ENCODE measurements around the gene ARID2.
A peak's percentile ranks its signal among the peaks of the same experiment; 100 is the strongest.

ARID2 gene, protein sequence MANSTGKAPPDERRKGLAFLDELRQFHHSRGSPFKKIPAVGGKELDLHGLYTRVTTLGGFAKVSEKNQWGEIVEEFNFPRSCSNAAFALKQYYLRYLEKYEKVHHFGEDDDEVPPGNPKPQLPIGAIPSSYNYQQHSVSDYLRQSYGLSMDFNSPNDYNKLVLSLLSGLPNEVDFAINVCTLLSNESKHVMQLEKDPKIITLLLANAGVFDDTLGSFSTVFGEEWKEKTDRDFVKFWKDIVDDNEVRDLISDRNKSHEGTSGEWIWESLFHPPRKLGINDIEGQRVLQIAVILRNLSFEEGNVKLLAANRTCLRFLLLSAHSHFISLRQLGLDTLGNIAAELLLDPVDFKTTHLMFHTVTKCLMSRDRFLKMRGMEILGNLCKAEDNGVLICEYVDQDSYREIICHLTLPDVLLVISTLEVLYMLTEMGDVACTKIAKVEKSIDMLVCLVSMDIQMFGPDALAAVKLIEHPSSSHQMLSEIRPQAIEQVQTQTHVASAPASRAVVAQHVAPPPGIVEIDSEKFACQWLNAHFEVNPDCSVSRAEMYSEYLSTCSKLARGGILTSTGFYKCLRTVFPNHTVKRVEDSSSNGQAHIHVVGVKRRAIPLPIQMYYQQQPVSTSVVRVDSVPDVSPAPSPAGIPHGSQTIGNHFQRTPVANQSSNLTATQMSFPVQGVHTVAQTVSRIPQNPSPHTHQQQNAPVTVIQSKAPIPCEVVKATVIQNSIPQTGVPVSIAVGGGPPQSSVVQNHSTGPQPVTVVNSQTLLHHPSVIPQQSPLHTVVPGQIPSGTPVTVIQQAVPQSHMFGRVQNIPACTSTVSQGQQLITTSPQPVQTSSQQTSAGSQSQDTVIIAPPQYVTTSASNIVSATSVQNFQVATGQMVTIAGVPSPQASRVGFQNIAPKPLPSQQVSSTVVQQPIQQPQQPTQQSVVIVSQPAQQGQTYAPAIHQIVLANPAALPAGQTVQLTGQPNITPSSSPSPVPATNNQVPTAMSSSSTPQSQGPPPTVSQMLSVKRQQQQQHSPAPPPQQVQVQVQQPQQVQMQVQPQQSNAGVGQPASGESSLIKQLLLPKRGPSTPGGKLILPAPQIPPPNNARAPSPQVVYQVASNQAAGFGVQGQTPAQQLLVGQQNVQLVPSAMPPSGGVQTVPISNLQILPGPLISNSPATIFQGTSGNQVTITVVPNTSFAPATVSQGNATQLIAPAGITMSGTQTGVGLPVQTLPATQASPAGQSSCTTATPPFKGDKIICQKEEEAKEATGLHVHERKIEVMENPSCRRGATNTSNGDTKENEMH (N-terminal part only)

DNA sequence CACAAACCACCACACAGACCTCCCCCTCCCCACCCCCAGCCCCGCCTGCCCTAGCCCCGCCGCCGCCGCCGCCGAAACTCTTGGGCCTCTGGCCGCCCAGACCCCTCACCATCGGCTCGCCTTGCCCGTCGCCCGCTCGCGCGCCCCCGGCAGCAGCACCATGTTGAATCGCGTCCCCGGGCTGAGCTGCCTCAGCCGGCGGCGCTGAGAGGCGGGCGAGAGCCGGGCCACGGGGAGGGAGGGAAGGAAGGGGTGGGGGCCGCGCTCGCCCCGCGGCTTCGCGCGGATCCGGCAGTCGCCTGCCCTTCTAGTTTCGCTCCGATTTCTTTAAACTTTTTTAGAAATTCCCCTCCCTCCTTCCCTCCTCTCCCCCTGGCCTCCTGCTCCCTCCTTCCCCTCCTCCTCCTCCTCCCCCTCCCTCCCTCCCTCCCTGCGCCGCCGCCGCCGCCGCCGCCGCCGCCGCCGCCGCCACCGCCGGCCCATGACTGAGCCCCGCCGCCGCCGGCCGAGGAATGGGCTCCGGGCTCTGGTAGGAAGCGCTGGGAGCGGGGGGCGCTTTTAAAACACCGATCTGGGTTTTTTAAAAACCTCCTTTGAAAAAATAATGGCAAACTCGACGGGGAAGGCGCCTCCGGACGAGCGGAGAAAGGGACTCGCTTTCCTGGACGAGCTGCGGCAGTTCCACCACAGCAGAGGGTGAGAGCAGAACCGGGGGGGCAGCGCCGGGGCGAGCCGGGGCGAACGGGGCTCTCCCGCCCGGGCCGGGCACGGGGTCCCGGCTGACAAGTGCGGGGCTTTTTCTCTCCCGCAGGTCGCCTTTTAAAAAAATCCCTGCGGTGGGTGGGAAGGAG, at the start of gene ARID2:
Gene ARID2, plus strand, starts transcription at position 474 of the 851 bp plus-strand sequence. Its CDS starts 131 bp downstream, at position 605.
- peak; percentile 72 for DNase-seq

DNA sequence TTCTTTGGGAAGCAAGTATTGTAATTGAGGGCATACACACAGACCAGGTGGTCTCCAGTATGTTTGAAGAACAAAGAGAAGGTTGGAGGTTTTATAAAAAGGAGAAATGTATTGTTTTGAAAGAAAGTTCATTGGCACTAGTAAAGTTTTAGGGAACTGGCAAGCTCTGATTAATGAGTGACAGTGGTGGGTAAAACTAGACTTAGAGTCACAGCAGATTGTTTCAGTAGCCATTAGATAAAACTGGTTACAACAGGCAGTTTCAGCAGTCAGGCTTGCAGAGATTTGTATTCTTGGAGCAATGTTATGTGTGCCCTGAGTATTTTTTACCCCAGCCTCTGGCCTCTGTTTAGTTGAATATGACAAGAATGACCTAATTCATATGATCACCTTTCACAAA, 49.1 kb upstream of the ARID2 start:
- DNase-seq: no peak

DNA sequence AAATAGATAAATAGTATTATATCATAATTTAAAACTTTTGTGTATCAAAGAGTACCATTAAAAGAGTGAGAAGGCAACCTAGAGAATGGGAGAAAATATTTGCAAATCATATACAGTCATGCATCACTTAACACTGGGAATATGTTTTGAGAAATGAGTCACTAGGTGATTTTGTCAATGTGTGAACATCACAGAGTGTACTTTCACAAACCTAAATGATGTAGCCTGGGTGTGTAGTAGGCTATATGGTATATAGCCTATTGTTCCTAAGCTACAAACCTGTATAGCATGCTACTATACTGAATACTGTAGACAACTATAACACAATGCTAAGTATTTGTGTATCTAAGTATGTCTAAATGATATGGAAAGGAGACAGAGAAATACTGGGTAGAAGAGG, 48.0 kb upstream of the ARID2 start:
- no peak for DNase-seq

DNA sequence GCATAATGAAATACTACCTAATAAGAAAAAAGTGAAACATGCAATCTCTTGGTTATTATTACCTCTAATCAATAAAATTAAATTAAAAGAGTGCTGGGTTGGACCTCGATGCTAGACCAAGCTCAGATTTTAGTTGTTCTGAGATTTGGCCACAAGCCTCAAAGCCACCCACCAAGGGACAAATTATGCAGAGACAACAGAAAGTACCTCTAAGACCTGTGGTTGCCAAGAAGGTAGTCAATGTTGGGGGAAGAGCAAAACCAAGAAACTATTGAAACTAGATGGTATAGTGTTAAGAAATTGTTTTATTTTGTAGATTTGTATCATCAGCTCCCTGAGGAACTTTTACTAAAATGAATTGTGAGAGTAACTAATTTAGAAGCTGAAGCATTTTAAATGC, 43.8 kb upstream of the ARID2 start:
- no peak for DNase-seq

DNA sequence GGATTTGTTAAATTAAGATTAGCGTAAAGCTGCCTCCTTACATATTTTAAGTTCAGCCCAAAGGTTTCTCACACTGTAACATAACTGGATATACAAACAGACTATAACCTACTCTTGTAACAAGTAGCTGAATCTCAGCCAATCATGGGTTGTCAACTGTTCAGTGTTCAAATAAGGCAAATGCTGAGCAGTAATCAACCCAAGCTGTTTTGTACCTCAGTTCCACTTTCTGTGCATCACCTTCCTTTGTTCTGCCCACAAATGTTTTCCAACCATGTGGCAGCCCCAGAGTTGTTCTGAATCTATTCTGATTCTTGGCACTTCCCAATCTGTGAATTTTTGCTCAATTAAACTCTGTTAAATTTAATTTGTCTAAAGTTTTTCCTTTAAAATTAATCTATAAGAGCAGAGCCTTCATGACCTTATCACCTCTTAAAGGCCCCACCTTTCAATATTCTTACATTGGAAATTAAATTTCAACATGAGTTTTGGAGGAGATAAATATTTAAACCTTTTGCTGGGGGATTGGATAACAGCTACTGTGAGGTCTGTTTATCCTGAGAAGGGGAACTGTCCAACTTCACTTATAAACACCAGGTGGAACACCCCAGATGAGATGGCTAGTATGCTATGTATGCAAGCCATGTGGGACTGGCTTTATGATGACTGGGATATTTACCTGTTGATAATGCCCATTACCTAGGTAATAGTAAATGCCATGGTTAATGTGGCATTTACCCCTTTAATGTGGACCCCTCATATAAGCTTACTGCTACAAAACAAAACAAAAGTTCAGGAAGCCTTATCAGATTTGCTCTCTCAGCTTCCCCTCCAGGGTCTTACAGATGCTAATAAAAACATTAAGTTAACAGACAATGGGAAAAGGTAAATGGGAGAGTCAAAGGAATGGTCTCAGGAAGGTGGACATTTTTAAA, 42.2 kb upstream of the ARID2 start:
- no peak for DNase-seq

DNA sequence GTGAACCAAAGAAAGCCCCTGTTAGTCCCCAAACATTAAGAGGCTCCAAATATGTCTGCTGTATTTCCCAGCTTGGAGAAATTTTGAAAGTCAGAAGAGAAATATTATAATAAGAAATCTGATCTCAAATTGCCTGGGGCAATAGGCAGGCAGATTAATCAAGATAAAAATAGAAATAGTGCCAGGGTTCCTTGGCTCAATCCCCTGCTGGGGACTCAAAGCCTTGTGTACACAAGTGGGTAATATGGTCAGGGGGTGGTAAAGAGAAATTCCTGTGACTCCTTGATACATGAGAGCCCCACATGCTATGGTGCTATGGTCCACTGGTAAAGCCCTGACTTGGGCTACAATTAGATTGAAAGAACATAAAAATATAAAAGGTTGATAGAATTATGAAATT, 41.3 kb upstream of the ARID2 start:
- DNase-seq: no peak

DNA sequence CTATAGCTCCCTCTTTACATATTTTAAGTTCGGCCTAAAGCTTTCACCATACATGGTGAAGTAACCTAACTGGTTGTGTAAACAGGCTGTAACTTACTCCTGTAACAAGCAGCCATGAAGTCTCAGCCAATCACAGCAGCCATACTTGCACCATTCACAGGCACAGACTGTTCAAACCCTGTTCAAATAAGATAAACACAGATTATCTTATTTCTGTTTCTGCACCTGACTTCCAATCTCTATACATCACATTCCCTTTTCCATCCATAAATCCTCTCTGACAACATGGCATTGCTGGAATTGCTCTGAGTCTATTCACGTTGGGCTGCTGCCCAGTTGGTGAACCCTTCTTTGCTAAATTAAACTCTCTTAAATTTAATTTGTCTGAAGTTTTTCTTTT, 34.5 kb upstream of the ARID2 start:
- no peak for DNase-seq

DNA sequence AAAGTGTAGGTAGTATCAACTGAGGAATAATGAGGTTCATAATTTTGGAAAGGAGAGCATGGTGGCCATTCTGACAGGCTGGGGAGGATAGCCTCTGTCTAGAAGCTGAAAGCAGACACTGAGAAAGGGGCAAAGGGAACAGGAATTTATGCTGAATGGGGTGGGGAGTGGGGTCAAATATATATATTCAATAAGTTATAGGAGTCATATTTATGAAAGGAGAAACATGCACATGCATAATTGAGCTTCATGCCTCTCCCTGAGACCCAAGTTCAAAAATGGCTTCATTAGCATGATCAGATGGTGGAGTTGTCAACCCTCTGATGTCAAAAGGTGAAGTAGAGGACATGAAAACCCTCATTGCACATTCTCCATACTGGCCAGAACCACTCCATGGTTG, 33.9 kb upstream of the ARID2 start:
- no peak for DNase-seq

DNA sequence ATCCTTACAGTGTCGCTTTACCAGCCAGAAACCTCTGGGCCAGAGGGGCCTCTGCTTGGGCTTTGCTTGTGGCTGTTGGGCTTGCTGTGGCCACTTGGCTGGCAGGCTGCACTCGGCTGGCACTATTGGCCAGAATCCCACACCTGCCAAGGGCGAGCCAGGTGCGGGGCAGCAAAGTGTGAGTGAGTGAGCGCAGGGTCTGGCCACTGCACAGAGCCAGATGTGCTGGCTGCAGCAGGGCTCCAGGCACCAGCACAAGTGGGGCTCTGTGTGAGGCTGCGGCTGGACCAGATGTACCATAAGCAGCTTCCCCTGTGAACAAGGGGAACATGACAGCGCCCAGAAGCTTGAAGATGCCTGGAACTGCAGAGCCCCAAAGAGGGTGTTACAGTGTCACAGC, 33.5 kb upstream of the ARID2 start:
- no peak for DNase-seq

DNA sequence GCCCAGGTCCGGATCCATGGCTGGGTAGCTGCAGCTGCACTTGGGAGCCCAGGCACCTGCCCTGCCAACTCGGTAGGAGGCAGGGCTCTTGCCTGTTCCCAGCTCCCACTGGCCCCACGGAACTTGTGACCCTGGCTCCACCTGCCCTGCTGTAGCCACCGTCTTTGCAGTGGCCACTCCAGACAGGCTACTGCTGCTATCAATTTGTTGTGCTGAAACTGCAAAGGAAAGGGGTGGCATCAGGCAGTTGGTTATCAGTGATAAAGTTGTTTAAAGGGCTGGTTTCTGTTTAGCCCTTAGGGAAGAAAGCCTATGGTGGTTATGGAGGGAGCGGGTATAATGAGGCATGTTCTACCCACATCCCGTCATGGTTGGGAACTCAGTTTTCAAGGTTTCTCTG, 32.1 kb upstream of the ARID2 start:
- no peak for DNase-seq

DNA sequence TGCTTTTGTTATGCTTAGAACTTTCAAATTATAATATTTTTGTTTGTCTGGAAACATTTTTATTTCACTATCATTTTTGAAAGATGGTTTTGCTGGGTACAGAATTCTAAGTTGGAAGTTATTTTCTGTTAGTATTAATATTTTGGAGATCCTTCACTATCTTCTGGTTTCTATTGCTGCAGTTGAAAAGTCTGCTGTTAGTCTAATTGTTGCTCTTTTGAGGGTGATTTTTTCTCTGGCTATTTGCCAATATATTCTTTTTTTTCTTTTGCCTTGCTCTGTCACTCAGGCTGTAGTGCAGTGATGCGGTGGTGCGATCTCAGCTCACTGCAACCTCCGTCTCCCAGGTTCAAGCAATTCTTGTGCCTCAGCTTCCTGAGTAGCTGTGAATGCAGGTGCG, 28.2 kb upstream of the ARID2 start:
- DNase-seq: no peak

DNA sequence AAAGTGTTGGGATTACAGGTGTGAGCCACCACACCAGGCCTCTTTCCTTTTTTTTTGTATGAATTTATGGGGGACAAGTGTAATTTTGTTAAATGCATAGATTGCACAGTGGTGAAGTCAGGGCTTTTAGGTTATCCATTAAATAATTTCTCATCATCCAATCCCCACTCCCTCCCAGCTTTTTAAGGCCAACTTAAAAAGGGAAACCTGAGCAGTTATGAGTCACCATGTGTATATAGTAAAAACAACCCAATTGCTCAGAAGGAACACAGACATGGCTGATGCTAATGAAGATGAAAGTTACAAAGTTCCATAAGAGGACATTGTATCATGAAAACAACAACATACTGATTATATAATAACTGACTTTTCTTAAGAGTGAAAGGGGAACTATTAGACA, 25.6 kb upstream of the ARID2 start:
- no peak for DNase-seq

DNA sequence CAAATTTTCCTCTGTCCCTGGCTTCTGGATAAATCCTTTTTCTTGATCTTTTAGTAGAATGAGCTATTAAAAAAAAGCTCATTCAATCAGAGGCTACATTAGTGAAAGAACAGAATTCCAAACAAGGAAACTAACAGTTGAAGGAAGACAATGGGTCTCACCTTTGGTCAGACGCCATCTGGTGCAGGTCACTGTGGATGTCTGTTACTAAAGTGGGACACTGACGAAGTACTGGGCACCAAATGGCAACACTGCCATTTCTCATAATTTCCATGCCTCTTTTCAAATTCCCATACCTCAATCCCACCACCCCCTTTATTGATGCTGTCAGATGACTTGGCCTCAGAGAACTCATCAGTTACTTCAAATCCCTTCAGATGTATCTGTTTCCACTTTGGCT, 24.5 kb upstream of the ARID2 start:
- no peak for DNase-seq

DNA sequence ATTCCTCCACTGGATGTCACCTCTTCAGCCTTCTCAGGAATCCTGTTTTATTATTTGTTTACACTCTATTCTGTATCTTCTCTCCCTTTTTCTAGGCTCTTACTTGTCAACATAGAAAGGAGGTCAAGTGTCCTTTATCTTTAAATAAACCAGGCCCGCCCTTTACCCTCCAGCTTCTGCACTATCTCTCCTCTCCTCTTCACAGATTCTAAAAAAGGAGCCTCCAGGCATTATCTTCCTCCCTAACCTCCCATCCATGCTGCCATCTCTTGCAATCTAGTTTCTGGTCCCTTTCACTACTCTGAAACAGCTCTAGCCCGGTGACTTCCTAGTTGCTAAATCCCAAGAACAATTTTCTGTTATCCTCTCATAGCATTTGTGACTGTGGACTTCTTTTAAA, 24.1 kb upstream of the ARID2 start:
- DNase-seq: no peak

DNA sequence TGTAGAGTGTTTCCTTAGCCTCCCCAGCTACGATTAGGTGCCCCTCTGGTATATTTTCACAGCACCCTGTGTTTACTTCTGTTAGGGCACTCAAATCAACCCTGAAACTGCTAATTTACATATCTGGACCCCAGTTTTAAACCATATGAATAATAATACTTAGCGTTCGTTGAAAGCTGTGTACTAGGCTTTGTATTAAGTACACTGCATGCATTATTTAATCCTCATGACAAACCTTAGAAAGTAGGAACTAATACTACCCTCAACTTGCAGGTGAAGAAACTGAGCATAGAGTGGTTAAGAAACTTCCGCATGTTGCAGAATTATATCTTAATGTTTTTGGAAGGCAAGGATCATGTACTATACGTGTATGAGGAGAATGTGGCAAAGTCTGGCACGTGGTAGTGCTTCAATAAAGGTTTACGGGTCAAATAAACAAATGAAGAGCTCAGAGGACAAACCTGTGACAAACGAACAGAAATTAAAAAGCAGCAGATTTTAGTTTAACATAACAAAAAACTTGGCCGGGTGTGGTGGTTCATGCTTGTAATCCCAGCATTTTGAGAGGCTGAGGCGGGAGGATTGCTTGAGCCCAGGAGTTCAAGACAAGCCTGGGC, 22.2 kb upstream of the ARID2 start:
- no peak for DNase-seq

DNA sequence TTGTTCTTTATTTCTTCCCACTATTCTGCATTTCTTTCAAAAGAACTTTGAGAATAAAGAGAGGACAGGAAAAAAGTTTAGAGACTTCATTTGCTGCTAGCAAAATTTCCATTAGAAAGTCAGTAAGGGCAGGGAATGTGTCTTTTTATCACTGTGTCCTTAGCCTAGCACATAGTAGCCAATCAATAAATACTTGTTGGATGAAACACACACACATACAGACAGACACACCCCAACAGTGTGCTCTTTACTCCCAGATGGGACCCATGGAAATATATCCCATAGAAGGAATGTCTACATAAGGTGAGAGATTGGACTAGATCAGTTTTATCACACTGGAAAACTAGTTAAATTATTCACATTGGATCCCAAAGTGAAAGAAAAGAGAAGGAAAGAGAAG, 21.1 kb upstream of the ARID2 start:
- no peak for DNase-seq

DNA sequence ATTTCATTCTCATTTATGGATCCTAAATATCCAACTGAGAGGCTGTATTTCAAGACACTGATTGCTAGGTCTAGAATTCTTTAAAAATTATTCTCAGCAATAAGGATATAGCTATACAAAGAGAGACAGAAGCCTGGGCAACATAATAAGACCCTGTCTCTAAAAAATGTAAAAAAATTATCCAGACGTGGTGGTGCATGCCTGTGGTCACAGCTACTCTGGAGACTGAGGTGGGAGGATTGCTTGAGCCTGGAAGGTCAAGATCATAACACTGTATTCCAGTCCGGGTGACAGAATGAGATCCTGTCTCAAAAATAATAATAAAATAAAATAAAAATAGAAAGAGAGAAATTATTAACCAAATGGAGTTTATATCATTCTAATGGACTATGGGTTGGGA, 20.6 kb upstream of the ARID2 start:
- DNase-seq: no peak

DNA sequence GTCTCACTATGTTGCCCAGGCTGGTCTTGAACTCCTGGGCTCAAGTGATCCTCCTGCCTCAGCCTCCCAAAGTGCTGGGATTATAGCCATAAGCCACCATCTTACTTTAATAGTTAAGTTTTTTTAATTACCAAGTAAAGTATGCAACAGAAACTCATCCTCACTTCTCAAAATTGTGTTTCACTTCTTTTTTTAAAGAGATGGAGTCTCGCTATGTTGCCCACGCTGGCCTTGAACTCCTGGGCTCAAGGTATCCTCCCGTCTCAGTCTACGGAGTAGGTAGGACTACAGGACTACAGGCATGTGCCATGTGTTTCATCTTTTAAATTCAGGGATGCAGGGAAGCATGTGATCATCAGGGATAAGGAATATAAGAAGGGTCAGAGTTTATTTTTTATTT, 17.2 kb upstream of the ARID2 start:
- DNase-seq: no peak

DNA sequence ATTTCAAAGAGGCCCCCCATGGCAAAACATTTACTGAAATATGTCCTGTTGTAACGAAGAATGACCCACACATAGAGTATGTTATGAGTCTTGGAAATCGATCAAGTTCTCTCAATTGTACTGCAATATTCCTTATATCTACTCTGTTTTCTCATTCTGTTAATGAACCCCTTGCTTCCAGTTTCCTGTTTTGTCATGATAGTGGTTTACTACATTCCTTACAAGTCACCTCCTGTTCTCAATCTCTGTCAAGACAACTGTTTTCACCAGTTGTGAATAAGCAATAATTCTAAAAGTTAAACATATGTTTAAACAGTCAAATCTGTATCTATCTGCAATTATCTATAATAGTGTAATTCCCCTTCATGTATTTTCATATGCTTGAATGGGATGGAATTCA, 16.4 kb upstream of the ARID2 start:
- DNase-seq: no peak

DNA sequence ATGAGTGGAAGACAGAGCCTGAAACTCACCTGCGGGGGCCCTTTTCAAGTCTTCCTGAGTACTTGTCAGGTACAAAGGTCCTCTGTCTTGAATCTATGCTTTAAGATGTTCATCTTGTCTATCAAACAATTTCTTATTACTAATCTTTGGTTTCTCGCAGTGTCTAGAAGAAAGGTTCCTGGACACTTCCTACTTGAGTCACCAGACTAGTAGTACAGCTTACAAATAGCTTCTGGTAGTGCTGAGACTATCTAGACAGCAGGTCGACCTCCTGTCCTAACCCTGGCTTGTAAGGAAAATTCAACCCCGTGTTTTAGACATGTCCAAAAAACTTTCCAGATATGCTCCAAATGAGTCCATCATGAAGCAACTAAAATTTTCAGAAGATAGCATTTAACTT, 11.2 kb upstream of the ARID2 start:
- no peak for DNase-seq

DNA sequence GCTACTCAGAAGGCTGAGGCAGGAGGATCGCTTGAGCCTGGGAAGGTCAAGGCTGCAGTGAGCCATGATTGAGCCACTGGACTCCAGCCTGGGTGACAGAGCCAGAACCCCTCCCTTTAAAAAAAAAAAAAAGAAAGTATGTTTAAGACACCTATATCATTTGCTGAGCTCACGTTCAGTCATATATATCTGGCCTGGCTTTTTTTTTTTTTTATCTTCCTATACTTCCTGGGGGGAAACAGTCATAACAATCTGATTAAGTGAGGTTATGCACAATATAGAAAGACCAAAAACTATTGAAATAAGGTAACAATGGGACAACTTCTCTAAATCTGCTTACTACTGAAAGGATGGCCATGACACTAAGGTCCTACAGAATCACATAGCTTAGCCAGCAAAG, 9.4 kb upstream of the ARID2 start:
- no peak for DNase-seq
